SK-N-MC (cell line): Measurements from ENCODE around the gene UBXN6.

ENCODE experiments used
- EZH2 ChIP-seq: fragments of 200-600 bp; sonication (generic); IDR thresholded peaks from one replicate; pipeline ENCODE4 v1.6.1; 2017; ENCODE audit warnings: antibody characterized with exemption
- POLR2AphosphoS5 ChIP-seq: IDR thresholded peaks from 2 replicates; pipeline ENCODE4 v1.6.1; 2012; ENCODE audit warnings: mild to moderate bottlenecking, low read depth, low read length, borderline replicate concordance

GRCh38 chr19:4493929-4494690 is 36.5 kb upstream of the UBXN6 start:
- no peak for TF ChIP-seq POLR2AphosphoS5
- no peak for TF ChIP-seq EZH2
